GM12878 (cell line): ENCODE data around the gene R3HDM2. TPM values are rescaled to one million over a fixed set of nuclear protein-coding genes. Genes with fewer than 3 reads are reported as not detected.

Source experiments
- polyA plus RNA-seq, 11 experiments: library from polyadenylated mRNA; depleted of rRNA in 4 of 11; unstranded in 6 of 11; stranded (reverse) in 5 of 11; fragments of >200 nt; fragmentation: Nextera tagmentation in 4 of 11; fragmentation: Illumina TruSeq in 1 of 11; extraction: Ambion mirVana in 4 of 11; extraction: Trizol in 1 of 11; gene quantifications; 1 replicate in 1 of 11; 2 replicates in 10 of 11; pipeline versions ENCODE4 v1.2.1 to v1.2.3, GENCODE V29; 2011 to 2016; ENCODE audit warnings: inconsistent platforms in 2 of 11, missing spikeins in 2 of 11, low read depth in 1 of 11
- small RNA-seq: library from RNA; depleted of rRNA; stranded (forward); fragments of <200 nt; gene quantifications from one replicate; pipeline ENCODE3, GENCODE V24; 2014
- total RNA-seq, 4 experiments: library from RNA; depleted of rRNA in 3 of 4; stranded (reverse); fragments of >200 nt in 3 of 4; fragmentation: Illumina TruSeq in 1 of 4; extraction: Trizol in 1 of 4; gene quantifications; 2 replicates each; pipeline versions ENCODE4 v1.2.1 to v1.2.3, GENCODE V29; 2013 to 2021

The R3HDM2 gene
- total and polyA plus RNA-seq, 10 of the 15 experiments (the other 5 are each of a cell fraction or from before 2014, with no cell fraction given), result 4.6 to 26.1 (median 11.2) TPM

Small RNA genes lying within 50 kb of the gene (small RNA-seq; reads per million reads assigned to genes)
- gene RNU6-879P, result not detected

Other genes with a start within 250 kb of the R3HDM2 start
Only the 7 nearest of the 16 such genes appear.
- gene INHBC, start 3.7 kb upstream of the R3HDM2 start, total RNA-seq (2014; rRNA removed), result not detected in 2 replicates
- not detected in 2 replicates for gene INHBC, start 3.7 kb upstream of the R3HDM2 start, total RNA-seq (2014; rRNA removed; fragmentation: Illumina TruSeq; extraction: Trizol)
- gene INHBC, start 3.7 kb upstream of the R3HDM2 start, total RNA-seq (2021), result 0.13 and 0.16 TPM in 2 replicates
- gene INHBC, start 3.7 kb upstream of the R3HDM2 start, polyA plus RNA-seq (2011; rRNA removed), result 0.10 TPM in 2 replicates
- gene INHBC, start 3.7 kb upstream of the R3HDM2 start, polyA plus RNA-seq (2014; fragmentation: Illumina TruSeq; extraction: Trizol), result 0.14 and 0.22 TPM in 2 replicates
- under 1 TPM in 1 of 2 experiments, not detected in 1; 0.04 TPM for gene INHBC, start 3.7 kb upstream of the R3HDM2 start, polyA plus RNA-seq (2014; fragmentation: Nextera tagmentation; extraction: Ambion mirVana)
- gene INHBC, start 3.7 kb upstream of the R3HDM2 start, polyA plus RNA-seq (2014; rRNA removed), result 0.14 and 0.22 TPM in 2 replicates
- not detected for gene INHBC, start 3.7 kb upstream of the R3HDM2 start, polyA plus RNA-seq (2016; fragmentation: Nextera tagmentation; extraction: Ambion mirVana)
- 0.51 and 1.5 TPM in 2 replicates for gene INHBE, start 24.3 kb upstream of the R3HDM2 start, total RNA-seq (2014; rRNA removed)
- 0.36 and 0.78 TPM in 2 replicates for gene INHBE, start 24.3 kb upstream of the R3HDM2 start, total RNA-seq (2014; rRNA removed; fragmentation: Illumina TruSeq; extraction: Trizol)
- gene INHBE, start 24.3 kb upstream of the R3HDM2 start, total RNA-seq (2021), result 0.64 and 0.77 TPM in 2 replicates
- gene INHBE, start 24.3 kb upstream of the R3HDM2 start, polyA plus RNA-seq (2011; rRNA removed), result 2.2 and 2.5 TPM in 2 replicates
- gene INHBE, start 24.3 kb upstream of the R3HDM2 start, polyA plus RNA-seq (2014; fragmentation: Illumina TruSeq; extraction: Trizol), result 0.38 and 0.70 TPM in 2 replicates
- gene INHBE, start 24.3 kb upstream of the R3HDM2 start, polyA plus RNA-seq (2014; fragmentation: Nextera tagmentation; extraction: Ambion mirVana), result under 1 TPM; 0.13 to 0.18 TPM
- gene INHBE, start 24.3 kb upstream of the R3HDM2 start, polyA plus RNA-seq (2014; rRNA removed), result 0.58 and 1.9 TPM in 2 replicates
- under 1 TPM; 0.09 to 0.14 TPM for gene INHBE, start 24.3 kb upstream of the R3HDM2 start, polyA plus RNA-seq (2016; fragmentation: Nextera tagmentation; extraction: Ambion mirVana)
- gene GLI1, start 28.7 kb upstream of the R3HDM2 start, total RNA-seq (2014; rRNA removed), result 0.71 and 1.0 TPM in 2 replicates
- gene GLI1, start 28.7 kb upstream of the R3HDM2 start, total RNA-seq (2014; rRNA removed; fragmentation: Illumina TruSeq; extraction: Trizol), result 0.31 and 0.32 TPM in 2 replicates
- 1.1 and 1.2 TPM in 2 replicates for gene GLI1, start 28.7 kb upstream of the R3HDM2 start, total RNA-seq (2021)
- 0.97 and 1.2 TPM in 2 replicates for gene GLI1, start 28.7 kb upstream of the R3HDM2 start, polyA plus RNA-seq (2011; rRNA removed)
- gene GLI1, start 28.7 kb upstream of the R3HDM2 start, polyA plus RNA-seq (2014; fragmentation: Illumina TruSeq; extraction: Trizol), result 0.32 and 0.79 TPM in 2 replicates
- under 1 TPM; 0.32 to 0.46 TPM for gene GLI1, start 28.7 kb upstream of the R3HDM2 start, polyA plus RNA-seq (2014; fragmentation: Nextera tagmentation; extraction: Ambion mirVana)
- gene GLI1, start 28.7 kb upstream of the R3HDM2 start, polyA plus RNA-seq (2014; rRNA removed), result 0.53 and 1.4 TPM in 2 replicates
- under 1 TPM; 0.27 to 0.82 TPM for gene GLI1, start 28.7 kb upstream of the R3HDM2 start, polyA plus RNA-seq (2016; fragmentation: Nextera tagmentation; extraction: Ambion mirVana)
- gene ARHGAP9, start 48.8 kb upstream of the R3HDM2 start, total RNA-seq (2014; rRNA removed), result 78.1 and 79.8 TPM in 2 replicates
- gene ARHGAP9, start 48.8 kb upstream of the R3HDM2 start, total RNA-seq (2014; rRNA removed; fragmentation: Illumina TruSeq; extraction: Trizol), result 47.3 and 51.7 TPM in 2 replicates
- 101 and 102 TPM in 2 replicates for gene ARHGAP9, start 48.8 kb upstream of the R3HDM2 start, total RNA-seq (2021)
- 42.5 and 68.9 TPM in 2 replicates for gene ARHGAP9, start 48.8 kb upstream of the R3HDM2 start, polyA plus RNA-seq (2011; rRNA removed)
- gene ARHGAP9, start 48.8 kb upstream of the R3HDM2 start, polyA plus RNA-seq (2014; fragmentation: Illumina TruSeq; extraction: Trizol), result 63.7 and 89.0 TPM in 2 replicates
- 10 to 100 TPM; 19.5 to 75.6 TPM for gene ARHGAP9, start 48.8 kb upstream of the R3HDM2 start, polyA plus RNA-seq (2014; fragmentation: Nextera tagmentation; extraction: Ambion mirVana)
- gene ARHGAP9, start 48.8 kb upstream of the R3HDM2 start, polyA plus RNA-seq (2014; rRNA removed), result 98.7 and 106 TPM in 2 replicates
- gene ARHGAP9, start 48.8 kb upstream of the R3HDM2 start, polyA plus RNA-seq (2016; fragmentation: Nextera tagmentation; extraction: Ambion mirVana), result 10 to 100 TPM; 71.1 to 81.3 TPM
- 138 and 155 TPM in 2 replicates for gene MARS1, start 57.0 kb upstream of the R3HDM2 start, total RNA-seq (2014; rRNA removed)
- gene MARS1, start 57.0 kb upstream of the R3HDM2 start, total RNA-seq (2014; rRNA removed; fragmentation: Illumina TruSeq; extraction: Trizol), result 132 and 151 TPM in 2 replicates
- 208 and 212 TPM in 2 replicates for gene MARS1, start 57.0 kb upstream of the R3HDM2 start, total RNA-seq (2021)
- gene MARS1, start 57.0 kb upstream of the R3HDM2 start, polyA plus RNA-seq (2011; rRNA removed), result 61.9 and 108 TPM in 2 replicates
- 161 and 221 TPM in 2 replicates for gene MARS1, start 57.0 kb upstream of the R3HDM2 start, polyA plus RNA-seq (2014; fragmentation: Illumina TruSeq; extraction: Trizol)
- 100 to 1,000 TPM in 1 of 2 experiments, 10 to 100 TPM in 1; 72.3 to 129 TPM for gene MARS1, start 57.0 kb upstream of the R3HDM2 start, polyA plus RNA-seq (2014; fragmentation: Nextera tagmentation; extraction: Ambion mirVana)
- gene MARS1, start 57.0 kb upstream of the R3HDM2 start, polyA plus RNA-seq (2014; rRNA removed), result 137 and 156 TPM in 2 replicates
- 100 to 1,000 TPM; 255 to 270 TPM for gene MARS1, start 57.0 kb upstream of the R3HDM2 start, polyA plus RNA-seq (2016; fragmentation: Nextera tagmentation; extraction: Ambion mirVana)
- gene DDIT3, start 89.5 kb upstream of the R3HDM2 start, total RNA-seq (2014; rRNA removed), result 9.7 and 9.8 TPM in 2 replicates
- 10.4 and 12.2 TPM in 2 replicates for gene DDIT3, start 89.5 kb upstream of the R3HDM2 start, total RNA-seq (2014; rRNA removed; fragmentation: Illumina TruSeq; extraction: Trizol)
- gene DDIT3, start 89.5 kb upstream of the R3HDM2 start, total RNA-seq (2021), result 8.2 and 9.2 TPM in 2 replicates
- 23.6 and 25.0 TPM in 2 replicates for gene DDIT3, start 89.5 kb upstream of the R3HDM2 start, polyA plus RNA-seq (2011; rRNA removed)
- gene DDIT3, start 89.5 kb upstream of the R3HDM2 start, polyA plus RNA-seq (2014; fragmentation: Illumina TruSeq; extraction: Trizol), result 10.9 and 13.4 TPM in 2 replicates
- gene DDIT3, start 89.5 kb upstream of the R3HDM2 start, polyA plus RNA-seq (2014; fragmentation: Nextera tagmentation; extraction: Ambion mirVana), result 10 to 100 TPM; 26.8 to 28.9 TPM
- 9.9 and 10.1 TPM in 2 replicates for gene DDIT3, start 89.5 kb upstream of the R3HDM2 start, polyA plus RNA-seq (2014; rRNA removed)
- 10 to 100 TPM; 20.0 to 21.7 TPM for gene DDIT3, start 89.5 kb upstream of the R3HDM2 start, polyA plus RNA-seq (2016; fragmentation: Nextera tagmentation; extraction: Ambion mirVana)
- gene MBD6, start 91.8 kb upstream of the R3HDM2 start, total RNA-seq (2014; rRNA removed), result 3.1 and 4.6 TPM in 2 replicates
- 3.5 and 3.7 TPM in 2 replicates for gene MBD6, start 91.8 kb upstream of the R3HDM2 start, total RNA-seq (2014; rRNA removed; fragmentation: Illumina TruSeq; extraction: Trizol)
- 41.5 and 52.7 TPM in 2 replicates for gene MBD6, start 91.8 kb upstream of the R3HDM2 start, total RNA-seq (2021)
- gene MBD6, start 91.8 kb upstream of the R3HDM2 start, polyA plus RNA-seq (2011; rRNA removed), result 2.0 and 3.8 TPM in 2 replicates
- 5.9 and 12.7 TPM in 2 replicates for gene MBD6, start 91.8 kb upstream of the R3HDM2 start, polyA plus RNA-seq (2014; fragmentation: Illumina TruSeq; extraction: Trizol)
- 1 to 10 TPM; 1.5 to 5.5 TPM for gene MBD6, start 91.8 kb upstream of the R3HDM2 start, polyA plus RNA-seq (2014; fragmentation: Nextera tagmentation; extraction: Ambion mirVana)
- gene MBD6, start 91.8 kb upstream of the R3HDM2 start, polyA plus RNA-seq (2014; rRNA removed), result 20.2 and 24.3 TPM in 2 replicates
- gene MBD6, start 91.8 kb upstream of the R3HDM2 start, polyA plus RNA-seq (2016; fragmentation: Nextera tagmentation; extraction: Ambion mirVana), result 1 to 10 TPM; 8.1 to 8.6 TPM